Measurements from ENCODE around the gene ALDH8A1.

ALDH8A1 gene

GRCh38 chr6:134948691-134949090 lies 1.2 kb downstream of the ALDH8A1 start:
- DNase-seq: no peak

- DNase-seq: no peak
Measured at GRCh38 chr6:134948142-134948541, 1.8 kb downstream of the ALDH8A1 start.

- no peak for DNase-seq
Measured at GRCh38 chr6:134945045-134945444, 4.9 kb downstream of the ALDH8A1 start.

GRCh38 chr6:134943522-134944111 lies 6.3 kb downstream of the ALDH8A1 start:
- no peak for DNase-seq

GRCh38 chr6:134938896-134939295 lies 11.0 kb downstream of the ALDH8A1 start:
- no peak for DNase-seq

- DNase-seq: no peak
Measured at GRCh38 chr6:134937426-134937825, 12.5 kb downstream of the ALDH8A1 start.

- no peak for DNase-seq
Measured at GRCh38 chr6:134936931-134937330, 13.0 kb downstream of the ALDH8A1 start.

- DNase-seq: no peak
Measured at GRCh38 chr6:134936476-134936875, 13.4 kb downstream of the ALDH8A1 start.

GRCh38 chr6:134934793-134935485 lies 15.0 kb downstream of the ALDH8A1 start:
- no peak for DNase-seq

GRCh38 chr6:134932535-134933470 lies 17.1 kb downstream of the ALDH8A1 start:
- DNase-seq: no peak

- DNase-seq: no peak
Measured at GRCh38 chr6:134932098-134932497, 17.8 kb downstream of the ALDH8A1 start.

- no peak for DNase-seq
Measured at GRCh38 chr6:134930463-134930862, 19.4 kb downstream of the ALDH8A1 start.

GRCh38 chr6:134928151-134928900 lies 21.6 kb downstream of the ALDH8A1 start:
- no peak for DNase-seq

- DNase-seq: no peak
Measured at GRCh38 chr6:134925800-134926199, 24.1 kb downstream of the ALDH8A1 start.

- DNase-seq: no peak
Measured at GRCh38 chr6:134921721-134922261, 28.1 kb downstream of the ALDH8A1 start.

GRCh38 chr6:134921276-134921675 lies 28.6 kb downstream of the ALDH8A1 start:
- no peak for DNase-seq

GRCh38 chr6:134920422-134920821 lies 29.5 kb downstream of the ALDH8A1 start:
- no peak for DNase-seq

GRCh38 chr6:134918418-134918961 lies 31.4 kb downstream of the ALDH8A1 start:
- DNase-seq: no peak

GRCh38 chr6:134911547-134911946 lies 38.4 kb downstream of the ALDH8A1 start:
- no peak for DNase-seq

- DNase-seq: no peak
Measured at GRCh38 chr6:134910593-134910935, 39.3 kb downstream of the ALDH8A1 start.

- no peak for DNase-seq
Measured at GRCh38 chr6:134909701-134910592, 40.0 kb downstream of the ALDH8A1 start.

Data from OCI-M1 (cell line).